HL-60 (cell line): ENCODE results near the gene LRRC8E.

Experiments
- CTCF ChIP-seq: IDR thresholded peaks from one replicate; pipeline ENCODE4 v1.5.1; 2011; ENCODE audit warnings: low read length, control low read depth, inconsistent platforms; ENCODE audit not compliant: insufficient read depth
- GABPA ChIP-seq: IDR thresholded peaks from 2 replicates; pipeline ENCODE4 v1.6.1; 2012; ENCODE audit warnings: low read depth
- REST ChIP-seq: IDR thresholded peaks from 2 replicates; pipeline ENCODE4 v1.6.1; 2012; ENCODE audit warnings: low read depth; ENCODE audit not compliant: insufficient replicate concordance

- TF ChIP-seq CTCF (peak; percentile 32), REST (no peak), GABPA (no peak)
These were observed 35.2 kb upstream of the LRRC8E start for GRCh38 chr19:7852851-7853769.
